Esophagus mucosa (tissue), 1 donor: ENCODE data around the gene TOPBP1. TPM values are rescaled to one million over a fixed set of nuclear protein-coding genes. Genes with fewer than 3 reads are reported as not detected.
"Not testable (repeated sequence)": the region's sequence is repeated elsewhere in the genome, so short reads cannot be mapped to it uniquely, and the experiment has no call there.

Experiments
- ATAC-seq: fragments of 200-7000 bp; cut with Tn5 transposase; one replicate; pipeline ENCODE4 v1.9.1; 2020
- total RNA-seq: library from RNA; stranded (reverse); gene quantifications from one replicate; pipeline ENCODE4 v1.2.4, GENCODE V29; 2023
- donor health status: DM: yes; HTN: yes; CAD: no.

TOPBP1 gene
- 16.7 TPM for total RNA-seq

GRCh38 chr3:133661454-133662277, at the start of gene TOPBP1:
TOPBP1 (minus strand) TSS chr3:133661941; CDS start chr3:133661127, 814 bp downstream.
- ATAC-seq: peak; percentile 87

GRCh38 chr3:133711013-133711412, 49.3 kb upstream of the TOPBP1 start:
- ATAC-seq: no peak

- no peak for ATAC-seq
Observed at GRCh38 chr3:133709139-133709750, 47.5 kb upstream of the TOPBP1 start.

- ATAC-seq: no peak
Observed at GRCh38 chr3:133706033-133706432, 44.3 kb upstream of the TOPBP1 start.

DNA sequence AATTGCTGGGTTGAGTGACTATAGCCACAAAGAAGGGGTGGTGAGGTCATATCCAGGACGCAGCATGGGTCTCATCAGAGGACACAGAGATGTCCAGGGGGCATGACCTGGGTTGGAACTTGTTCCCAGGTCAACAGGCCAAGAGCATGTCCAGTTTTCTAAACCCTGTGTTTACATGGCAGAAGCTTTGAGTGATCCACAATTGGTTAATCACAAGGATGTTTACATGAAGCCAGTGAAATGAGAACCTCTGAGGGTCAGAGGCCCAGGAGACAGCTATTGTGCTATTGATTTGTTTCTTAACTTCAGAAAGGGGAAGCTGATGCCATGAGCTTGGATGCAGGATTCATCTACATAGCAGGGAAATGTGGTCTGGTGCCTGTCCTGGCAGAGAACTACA, 42.2 kb upstream of the TOPBP1 start:
- ATAC-seq: no peak

DNA sequence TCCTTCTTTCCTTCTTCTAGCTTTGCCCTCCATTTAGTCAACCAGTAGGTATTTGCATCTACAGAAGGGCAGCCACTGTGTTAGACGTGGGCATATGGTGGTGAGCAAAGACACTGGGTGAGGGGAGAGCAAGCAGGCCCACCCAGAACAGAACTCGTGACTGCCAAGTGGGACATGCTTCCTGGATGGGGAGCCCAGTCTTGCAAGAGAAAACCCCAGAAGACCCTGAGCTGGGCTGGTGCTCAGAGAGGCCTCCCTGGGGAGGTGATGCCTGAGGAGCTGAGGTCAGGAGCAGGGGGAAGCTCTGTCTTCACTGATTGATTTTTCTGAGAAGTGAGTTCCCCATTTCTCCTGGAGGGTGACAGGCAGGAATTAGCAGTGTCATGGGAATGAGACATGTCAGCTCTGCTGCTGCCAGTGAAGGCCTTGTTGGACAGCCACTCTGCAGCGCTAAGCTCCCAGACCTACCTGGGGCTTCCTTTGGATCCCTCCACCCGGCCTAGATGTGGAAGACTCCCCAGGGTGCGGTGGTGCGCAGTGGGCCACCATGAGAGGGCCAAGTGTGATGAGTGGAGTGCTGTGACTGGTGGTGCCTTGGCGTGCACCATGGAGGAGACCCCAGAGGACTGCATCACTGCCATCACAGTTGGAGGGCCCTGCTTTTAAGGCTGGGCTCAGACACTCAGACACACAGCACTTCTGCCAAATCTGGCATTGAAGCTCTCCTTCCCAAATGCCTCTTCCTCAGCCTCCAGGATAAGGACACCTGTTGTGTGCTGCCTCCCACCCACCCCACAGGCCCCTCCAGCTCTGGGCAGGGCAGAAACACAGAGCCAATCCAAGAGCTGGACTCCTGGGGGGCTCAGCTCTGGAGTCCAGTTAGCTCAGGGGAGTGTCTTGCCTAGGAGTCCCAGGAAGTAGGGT, 40.0 kb upstream of the TOPBP1 start:
- ATAC-seq: peak; percentile 31

GRCh38 chr3:133700351-133700750, 38.6 kb upstream of the TOPBP1 start:
- no peak for ATAC-seq

- ATAC-seq: no peak
Observed at GRCh38 chr3:133699903-133700302, 38.2 kb upstream of the TOPBP1 start.

GRCh38 chr3:133699467-133699866, 37.7 kb upstream of the TOPBP1 start:
- ATAC-seq: no peak

- no peak for ATAC-seq
Observed at GRCh38 chr3:133697960-133698359, 36.2 kb upstream of the TOPBP1 start.

GRCh38 chr3:133695560-133696171, 33.9 kb upstream of the TOPBP1 start:
- ATAC-seq: no peak

DNA sequence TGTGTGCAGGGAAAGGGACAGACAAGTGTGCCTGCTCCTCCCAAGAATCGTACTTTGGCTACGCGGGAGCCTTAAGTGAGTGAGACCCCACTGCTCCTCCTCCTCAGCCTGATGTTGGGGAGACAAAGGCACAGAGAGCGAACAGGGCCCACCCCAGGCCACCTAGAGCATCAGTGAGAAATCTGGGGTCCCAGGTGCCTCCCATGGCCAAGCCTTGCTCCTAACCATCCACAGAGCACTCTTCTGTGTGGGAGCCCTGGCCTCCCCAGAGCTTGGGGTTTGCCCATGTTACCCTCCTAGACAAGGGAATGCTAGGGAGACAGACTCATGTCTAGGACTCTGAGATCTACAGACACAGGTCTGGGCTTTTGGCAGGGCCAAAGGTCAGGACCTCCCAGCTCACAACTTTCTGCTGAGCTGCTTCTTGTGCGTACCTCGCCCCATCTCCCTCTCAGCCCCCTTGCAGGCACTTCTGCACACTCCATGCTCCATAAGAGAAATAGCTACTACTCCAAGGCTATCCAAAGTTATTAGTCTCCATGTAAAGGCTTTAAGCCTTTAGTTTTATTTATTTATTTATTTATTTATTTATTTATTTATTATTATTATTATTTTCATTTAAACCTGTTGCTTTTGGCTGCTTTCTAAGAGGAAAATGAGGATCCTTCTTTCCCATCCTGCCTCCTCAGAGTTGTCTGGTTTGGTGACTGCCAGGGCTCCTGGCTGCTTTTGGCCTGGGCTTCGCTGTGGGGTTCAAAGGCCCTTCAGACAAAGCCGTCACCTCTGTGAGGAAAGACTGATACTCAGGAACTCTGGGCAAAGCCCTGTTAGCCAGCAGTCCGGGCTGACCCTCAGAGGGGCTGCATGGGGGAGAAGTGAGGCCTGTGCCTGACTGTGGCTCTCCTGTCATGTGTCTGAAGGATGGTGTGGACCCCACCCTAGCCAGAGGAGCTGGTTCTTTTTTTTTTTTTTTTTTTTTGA, 32.8 kb upstream of the TOPBP1 start:
- no peak for ATAC-seq

GRCh38 chr3:133693821-133694220, 32.1 kb upstream of the TOPBP1 start:
- no peak for ATAC-seq

- no peak for ATAC-seq
Observed at GRCh38 chr3:133692759-133693158, 31.0 kb upstream of the TOPBP1 start.

- ATAC-seq: peak; percentile 49
Observed at GRCh38 chr3:133691273-133692107, 29.7 kb upstream of the TOPBP1 start.

- not testable (repeated sequence) for ATAC-seq
Observed at GRCh38 chr3:133677993-133678392, 16.3 kb upstream of the TOPBP1 start.

- no peak for ATAC-seq
Observed at GRCh38 chr3:133676336-133677118, 14.8 kb upstream of the TOPBP1 start.

DNA sequence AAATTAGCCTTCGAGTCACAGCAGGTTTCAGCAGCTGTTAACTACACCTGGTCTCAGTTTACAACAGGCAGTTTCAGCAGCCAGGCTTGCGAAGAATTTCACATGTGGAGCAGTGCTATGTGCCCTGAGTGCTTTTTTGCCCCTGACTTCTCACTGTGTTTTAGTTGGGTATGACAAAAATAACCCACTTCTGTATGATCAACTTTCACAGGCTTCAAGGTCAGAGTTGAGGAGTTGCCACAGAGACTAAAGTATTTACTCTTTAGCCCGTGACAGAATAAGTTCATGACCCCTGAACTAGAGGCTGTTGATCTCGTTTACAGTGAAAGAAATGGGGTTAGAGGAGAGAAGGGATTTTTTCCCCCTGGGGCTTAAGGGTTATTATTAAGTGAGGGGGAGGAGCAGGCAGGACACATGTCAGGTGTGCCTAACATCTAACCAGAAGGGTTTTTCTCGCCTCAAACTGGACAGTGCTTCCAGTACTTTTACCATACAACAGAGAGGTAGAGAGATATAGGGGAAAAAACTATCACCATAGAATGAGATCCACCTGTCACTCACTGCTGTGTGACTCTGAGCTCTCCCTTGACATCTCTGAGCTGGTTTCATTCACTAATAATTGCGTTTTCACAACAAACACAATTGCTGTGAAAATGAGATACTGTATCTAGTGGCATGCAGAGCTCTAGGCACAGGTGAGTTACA, 14.0 kb upstream of the TOPBP1 start:
- no peak for ATAC-seq
